Trophoblast cell (in vitro differentiated cells and primary cell): Measurements from ENCODE around the gene OVCA2.
A peak's percentile ranks its signal among the peaks of the same experiment; 100 is the strongest.

Experiments
- DNase-seq, 2 donors: peaks; one replicate each; pipeline ENCODE4 v3.0.0-alpha.2; 2016
- H2AFZ ChIP-seq: 2 replicates; pipeline ENCODE4 v1.6.1; 2013; ENCODE audit warnings: low read length, moderate library complexity, mild to moderate bottlenecking; ENCODE audit not compliant: insufficient read depth, poor library complexity
- H2AK5ac ChIP-seq: 2 replicates; pipeline ENCODE4 v1.6.1; 2013; ENCODE audit warnings: mild to moderate bottlenecking, low read length
- H2BK120ac ChIP-seq: 2 replicates; pipeline ENCODE4 v1.6.1; 2013; ENCODE audit warnings: low read length, mild to moderate bottlenecking, moderate library complexity; ENCODE audit not compliant: insufficient read depth, poor library complexity
- H2BK12ac ChIP-seq: 2 replicates; pipeline ENCODE4 v1.6.1; 2013; ENCODE audit warnings: mild to moderate bottlenecking, low read length, moderate library complexity
- H2BK5ac ChIP-seq: 2 replicates; pipeline ENCODE4 v1.6.1; 2013; ENCODE audit warnings: low read length, low read depth, moderate library complexity, mild to moderate bottlenecking; ENCODE audit not compliant: poor library complexity
- H3K14ac ChIP-seq: 2 replicates; pipeline ENCODE4 v1.6.1; 2013; ENCODE audit warnings: mild to moderate bottlenecking, low read length
- H3K18ac ChIP-seq: 2 replicates; pipeline ENCODE4 v1.6.1; 2013; ENCODE audit warnings: mild to moderate bottlenecking, low read length
- H3K23ac ChIP-seq: 2 replicates; pipeline ENCODE4 v1.6.1; 2013; ENCODE audit warnings: low read length
- H3K27ac ChIP-seq: 2 replicates; pipeline ENCODE4 v1.5.1; 2013; ENCODE audit warnings: low read depth, mild to moderate bottlenecking, inconsistent platforms, low read length, moderate library complexity
- H3K27me3 ChIP-seq: 2 replicates; pipeline ENCODE4 v1.6.1; 2013; ENCODE audit warnings: inconsistent platforms, mild to moderate bottlenecking, low read length, moderate library complexity; ENCODE audit not compliant: insufficient read depth
- H3K36me3 ChIP-seq, 2 experiments: 1 replicate in 1 of 2; 2 replicates in 1 of 2; pipeline ENCODE4 v1.6.1; 2013; ENCODE audit warnings: low read length in 2 of 2, mild to moderate bottlenecking in 2 of 2, moderate library complexity in 1 of 2; ENCODE audit not compliant: insufficient read depth in 2 of 2, control insufficient read depth in 1 of 2
- H3K4ac ChIP-seq: 2 replicates; pipeline ENCODE4 v1.6.1; 2013; ENCODE audit warnings: low read depth, mild to moderate bottlenecking, low read length, moderate library complexity
- H3K4me1 ChIP-seq, 2 experiments: 1 replicate in 1 of 2; 2 replicates in 1 of 2; pipeline ENCODE4 v1.6.1; 2013; ENCODE audit warnings: low read length in 2 of 2, mild to moderate bottlenecking in 2 of 2, moderate library complexity in 1 of 2; ENCODE audit not compliant: insufficient read depth in 2 of 2, control insufficient read depth in 1 of 2
- H3K4me2 ChIP-seq: 2 replicates; pipeline ENCODE4 v1.6.1; 2013; ENCODE audit warnings: inconsistent platforms, mild to moderate bottlenecking, low read length, moderate library complexity
- H3K4me3 ChIP-seq: 2 replicates; pipeline ENCODE4 v1.5.1; 2013; ENCODE audit warnings: mild to moderate bottlenecking, low read depth, low read length, inconsistent platforms
- H3K79me1 ChIP-seq: one replicate; pipeline ENCODE4 v1.6.1; 2013; ENCODE audit warnings: low read length
- H3K79me2 ChIP-seq: 2 replicates; pipeline ENCODE4 v1.6.1; 2013; ENCODE audit warnings: low read length, mild to moderate bottlenecking; ENCODE audit not compliant: control insufficient read depth, insufficient read depth, poor library complexity
- H3K9ac ChIP-seq: 2 replicates; pipeline ENCODE4 v1.6.1; 2013; ENCODE audit warnings: mild to moderate bottlenecking, low read length
- H3K9me3 ChIP-seq: 2 replicates; pipeline ENCODE4 v1.6.1; 2013; ENCODE audit warnings: low read depth, mild to moderate bottlenecking, control low read depth, inconsistent platforms, low read length; ENCODE audit not compliant: insufficient read depth
- H4K12ac ChIP-seq: 2 replicates; pipeline ENCODE4 v1.6.1; 2013; ENCODE audit warnings: low read depth, mild to moderate bottlenecking, low read length, moderate library complexity
- H4K8ac ChIP-seq: 2 replicates; pipeline ENCODE4 v1.6.1; 2013; ENCODE audit warnings: low read depth, mild to moderate bottlenecking, low read length, moderate library complexity
- H4K91ac ChIP-seq: one replicate; pipeline ENCODE4 v1.6.1; 2013; ENCODE audit warnings: low read depth, mild to moderate bottlenecking, low read length, moderate library complexity
- WGBS: extraction: QIAGEN DNeasy Blood & Tissue Kit; methylation state at CpG from one replicate; pipeline ENCODE4 v1.1.7; 2013; ENCODE audit warnings: missing lambda C conversion rate; ENCODE audit not compliant: insufficient read length, insufficient coverage; ENCODE audit errors: extremely low coverage; 5-methylcytosine and 5-hydroxymethylcytosine counted together

OVCA2 gene

DNA sequence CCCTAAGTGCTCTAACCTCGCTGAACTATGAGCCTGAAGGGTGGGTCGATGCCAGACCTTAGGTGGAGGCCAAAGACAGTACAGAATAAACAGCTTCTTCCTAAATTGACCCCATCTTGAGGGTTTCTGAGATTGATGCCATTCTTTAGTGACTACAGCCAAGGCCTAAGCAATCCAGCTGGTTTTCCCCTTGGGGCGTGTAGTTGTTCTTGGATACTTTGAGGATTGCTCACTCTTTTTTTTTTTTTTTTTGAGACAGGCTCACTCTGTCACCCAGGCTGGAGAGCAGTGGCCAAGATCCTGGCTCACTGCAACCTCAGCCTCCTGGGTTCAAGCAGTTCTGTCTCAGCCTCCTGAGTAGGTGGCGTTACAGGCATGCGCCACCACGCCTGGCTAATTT, 2.0 kb downstream of the OVCA2 start:
- Histone ChIP-seq H2BK12ac (no peak overlapping the region), H2AK5ac (no peak overlapping the region), H3K79me1 (peaks cover 11% of the 10 kb centered on the region), H3K27ac (no peak overlapping the region), H2BK5ac (no peak overlapping the region), H3K4me1 (peaks cover 14 to 19% of the 10 kb centered on the region in 2 experiments), H3K23ac (no peak overlapping the region), H3K9me3 (no peaks in the 10 kb centered on the region), H2BK120ac (no peak overlapping the region), H3K18ac (no peak overlapping the region), H2AFZ (no peak overlapping the region), H3K4me3 (no peak overlapping the region), H4K8ac (no peak overlapping the region), H3K36me3 (peaks cover 3 to 10% of the 10 kb centered on the region in 2 experiments), H3K79me2 (peaks cover 5% of the 10 kb centered on the region), H4K91ac (no peak overlapping the region), H3K4ac (no peak overlapping the region), H3K14ac (no peak overlapping the region), H3K4me2 (peak overlapping the region; percentile 42), H3K9ac (no peak overlapping the region), H4K12ac (no peak overlapping the region), H3K27me3 (no peaks in the 10 kb centered on the region)
- peak; percentile 74 for DNase-seq
- no CpG with 5 or more reads among the region's 6 CpGs for WGBS

DNA sequence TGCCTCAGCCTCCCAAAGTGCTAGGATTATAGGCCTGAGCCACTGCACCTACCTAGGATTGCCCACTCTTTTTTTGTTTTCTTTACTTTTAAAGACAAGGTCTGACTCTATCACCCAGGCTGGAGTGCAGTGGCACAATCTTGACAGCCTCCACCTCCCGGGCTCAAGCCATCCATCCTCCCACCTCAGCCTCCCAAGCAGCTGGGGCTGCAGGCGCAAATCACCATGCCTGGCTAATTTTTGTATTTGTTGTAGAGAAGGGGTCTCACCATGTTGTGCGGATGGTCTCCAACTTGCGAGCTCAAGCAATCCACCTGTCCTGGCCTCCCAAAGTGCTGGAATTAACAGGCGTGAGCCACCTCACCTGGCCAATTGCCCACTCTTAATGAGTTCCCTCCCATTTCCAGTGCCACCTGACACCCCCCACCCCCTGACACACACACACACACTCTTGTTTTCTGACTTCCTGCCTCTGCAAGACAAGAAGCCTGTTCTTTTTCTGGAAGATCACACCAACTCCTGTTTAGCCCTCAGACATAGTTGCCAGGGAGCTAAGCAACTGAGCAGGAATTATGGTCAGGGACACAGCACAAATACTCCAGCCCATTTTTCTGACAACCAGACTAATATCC, 2.6 kb downstream of the OVCA2 start:
- H2AK5ac ChIP-seq: no peak overlapping the region
- no peak overlapping the region for H3K4me3 ChIP-seq
- no peak overlapping the region for H3K18ac ChIP-seq
- peaks cover 5% of the 10 kb centered on the region for H3K79me2 ChIP-seq
- no peak overlapping the region for H3K14ac ChIP-seq
- no peak overlapping the region for H3K23ac ChIP-seq
- DNase-seq: no peak
- H3K4me1 ChIP-seq: peaks cover 14 to 21% of the 10 kb centered on the region in 2 experiments
- no peak overlapping the region for H3K9ac ChIP-seq
- no peak overlapping the region for H4K91ac ChIP-seq
- H3K4me2 ChIP-seq: no peak overlapping the region
- H2BK5ac ChIP-seq: no peak overlapping the region
- no peak overlapping the region for H2BK120ac ChIP-seq
- no peak overlapping the region for H3K4ac ChIP-seq
- H3K9me3 ChIP-seq: no peaks in the 10 kb centered on the region
- WGBS: no CpG with 5 or more reads among the region's 5 CpGs
- peaks cover 11% of the 10 kb centered on the region for H3K79me1 ChIP-seq
- no peak overlapping the region for H4K12ac ChIP-seq
- no peak overlapping the region for H2AFZ ChIP-seq
- H3K27me3 ChIP-seq: no peaks in the 10 kb centered on the region
- no peak overlapping the region for H4K8ac ChIP-seq
- no peak overlapping the region for H3K27ac ChIP-seq
- H2BK12ac ChIP-seq: no peak overlapping the region
- peaks cover 3 to 10% of the 10 kb centered on the region in 2 experiments for H3K36me3 ChIP-seq

DNA sequence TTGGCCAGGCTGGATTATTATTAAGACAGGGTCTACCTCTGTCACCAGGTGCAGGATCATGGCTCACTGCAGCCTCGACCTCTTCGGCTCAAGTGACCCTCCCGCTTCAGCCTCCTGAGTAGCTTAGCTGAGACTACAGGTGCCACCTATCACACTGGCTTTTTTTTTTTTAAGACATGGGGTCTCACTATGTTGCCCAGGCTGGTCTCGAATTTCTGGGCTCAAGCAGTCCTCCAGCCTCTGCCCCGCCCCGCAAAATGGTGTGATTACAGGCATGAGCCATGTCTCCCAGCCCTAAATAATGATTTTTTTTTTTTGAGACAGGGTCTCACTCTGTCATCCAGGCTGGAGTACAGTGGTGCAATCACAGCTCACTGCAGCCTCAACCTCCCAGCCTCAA, 5.8 kb downstream of the OVCA2 start:
- no peak overlapping the region for H3K9ac ChIP-seq

DNA sequence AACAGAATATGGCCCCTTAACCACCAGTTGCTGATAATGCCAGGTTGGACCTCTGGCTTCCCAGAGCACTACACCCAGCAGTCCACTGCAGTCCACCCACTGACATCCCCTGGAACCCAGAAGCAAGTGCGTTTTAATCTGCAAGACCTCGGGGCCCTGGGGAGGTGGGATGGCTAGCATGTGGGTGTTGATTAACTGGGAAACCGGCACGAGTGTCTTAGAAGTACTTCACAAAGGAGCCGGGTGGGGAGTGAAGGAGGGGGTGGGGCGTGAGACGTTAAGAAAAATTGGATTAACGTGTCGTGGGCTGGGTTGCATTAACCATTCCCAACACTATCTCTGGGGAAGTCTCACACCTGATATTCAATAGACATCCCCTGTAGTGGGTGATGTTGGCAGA, 7.0 kb downstream of the OVCA2 start:
- no peaks in the 10 kb centered on the region for H3K36me3 ChIP-seq
- no peak overlapping the region for H2AFZ ChIP-seq
- H3K23ac ChIP-seq: no peak overlapping the region
- DNase-seq: no peak
- no peaks in the 10 kb centered on the region for H3K9me3 ChIP-seq
- H3K14ac ChIP-seq: no peak overlapping the region
- H3K4ac ChIP-seq: no peak overlapping the region
- H3K4me1 ChIP-seq: peaks cover 6 to 18% of the 10 kb centered on the region in 2 experiments
- no peak overlapping the region for H3K4me3 ChIP-seq
- H2AK5ac ChIP-seq: no peak overlapping the region
- H3K9ac ChIP-seq: no peak overlapping the region
- no peak overlapping the region for H2BK12ac ChIP-seq
- no peak overlapping the region for H3K4me2 ChIP-seq
- H3K27ac ChIP-seq: no peak overlapping the region
- H4K8ac ChIP-seq: no peak overlapping the region
- H3K79me2 ChIP-seq: no peaks in the 10 kb centered on the region
- H4K91ac ChIP-seq: no peak overlapping the region
- H3K18ac ChIP-seq: no peak overlapping the region
- no peak overlapping the region for H2BK5ac ChIP-seq
- no CpG with 5 or more reads among the region's 9 CpGs for WGBS
- H4K12ac ChIP-seq: no peak overlapping the region
- no peaks in the 10 kb centered on the region for H3K79me1 ChIP-seq
- H3K27me3 ChIP-seq: peaks cover 29% of the 10 kb centered on the region
- H2BK120ac ChIP-seq: no peak overlapping the region

More for the DNA sequence above, 5.8 kb downstream of the OVCA2 start:
- no peak overlapping the region for H3K23ac ChIP-seq
- no peak overlapping the region for H2AFZ ChIP-seq
- no peak overlapping the region for H3K27ac ChIP-seq
- peaks cover 22% of the 10 kb centered on the region for H3K27me3 ChIP-seq
- H3K4me1 ChIP-seq: peaks cover 11 to 21% of the 10 kb centered on the region in 2 experiments
- H2BK120ac ChIP-seq: no peak overlapping the region
- no peak overlapping the region for H3K4me2 ChIP-seq
- no peak overlapping the region for H3K18ac ChIP-seq
- DNase-seq: no peak
- H4K91ac ChIP-seq: no peak overlapping the region
- no peak overlapping the region for H3K4me3 ChIP-seq
- H3K79me1 ChIP-seq: no peaks in the 10 kb centered on the region
- no peak overlapping the region for H2BK5ac ChIP-seq
- no peaks in the 10 kb centered on the region for H3K79me2 ChIP-seq
- no peaks in the 10 kb centered on the region for H3K9me3 ChIP-seq
- no peak overlapping the region for H3K4ac ChIP-seq
- no peak overlapping the region for H3K14ac ChIP-seq
- no CpG with 5 or more reads among the region's 6 CpGs for WGBS
- H3K36me3 ChIP-seq: peaks cover 3 to 10% of the 10 kb centered on the region in 2 experiments
- H2BK12ac ChIP-seq: no peak overlapping the region
- no peak overlapping the region for H4K8ac ChIP-seq
- H2AK5ac ChIP-seq: no peak overlapping the region
- H4K12ac ChIP-seq: no peak overlapping the region
